SH-SY5Y (cell line): Measurements from ENCODE around the gene BCL7A.

Source experiments
- GATA2 ChIP-seq: IDR thresholded peaks from 2 replicates; pipeline ENCODE4 v1.6.1; 2011; ENCODE audit warnings: mild to moderate bottlenecking, low read depth, low read length
- GATA3 ChIP-seq: IDR thresholded peaks from 2 replicates; pipeline ENCODE4 v1.6.1; 2011; ENCODE audit warnings: low read depth, mild to moderate bottlenecking, low read length, moderate library complexity

DNA sequence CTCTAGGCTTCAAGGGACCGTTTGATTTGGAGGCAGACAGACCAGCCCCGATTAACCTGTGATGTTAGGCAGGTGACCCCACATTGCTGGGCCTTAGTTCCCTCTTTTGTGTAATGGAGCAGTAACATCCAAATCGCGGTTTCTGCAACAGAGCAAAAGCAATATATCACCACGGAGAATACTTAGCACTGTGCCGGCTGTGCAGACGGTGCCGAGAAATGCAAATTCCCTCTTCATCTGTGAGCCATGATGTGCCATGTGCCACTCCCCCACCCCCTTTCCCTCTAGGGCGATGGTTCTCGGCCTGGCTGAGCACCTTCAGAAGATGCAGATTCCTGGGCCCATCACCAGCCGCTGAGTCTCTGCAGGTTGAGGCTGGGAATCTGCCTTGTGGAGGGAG is 10.9 kb downstream of the BCL7A start:
- TF ChIP-seq GATA2 (no peak), GATA3 (no peak)
